GM12878 (cell line): ENCODE data around the gene GUCY1B1. TPM values are rescaled to one million over a fixed set of nuclear protein-coding genes. Genes with fewer than 3 reads are reported as not detected.

Experiments used
- ATAC-seq: fragments of 200-7000 bp; cut with Tn5 transposase; 3 replicates; pipeline ENCODE4 v1.9.1; 2020; ENCODE audit warnings: mild to moderate bottlenecking, moderate library complexity
- BruUV-seq: library from RNA; stranded (reverse); fragments of 400-500 nt; replicated peaks from 2 replicates; lab custom pipeline; 2021; lab: Mats Ljungman, UMichigan
- CTCF ChIA-PET: fragments of 300-600 bp; sonication (Branson Sonifier 250); formaldehyde crosslinking; extraction: SDS; loops from one replicate; lab custom pipeline; 2021; ENCODE audit warnings: inconsistent platforms; lab: Yijun Ruan, JAX
- POLR2A ChIA-PET: fragments of 350-600 bp; formaldehyde crosslinking; extraction: SDS; loops from one replicate; lab custom pipeline; 2021; ENCODE audit warnings: inconsistent platforms; lab: Charles Lee
- RAD21 ChIA-PET: fragments of 300-600 bp; sonication (Branson Sonifier 250); formaldehyde crosslinking; loops from one replicate; lab custom pipeline; 2023; ENCODE audit warnings: antibody characterized with exemption; ENCODE audit not compliant: unreplicated experiment; lab: Charles Lee
- SMC1A ChIA-PET: fragments of 300-600 bp; sonication (Branson Sonifier 250); formaldehyde crosslinking; loops from one replicate; lab custom pipeline; 2023; ENCODE audit not compliant: unreplicated experiment, uncharacterized antibody; lab: Charles Lee
- DNase-seq: peaks from one replicate; pipeline ENCODE4 v3.0.0-alpha.2; 2011; ENCODE audit warnings: low read depth, low spot score
- FAIRE-seq: peaks from 3 replicates; lab custom pipeline; 2011; peaks lifted over from hg19 to GRCh38; lab: Jason Lieb, UNC
- H2AFZ ChIP-seq: 2 replicates; pipeline ENCODE4 v1.6.0; 2011; ENCODE audit warnings: low read depth, low read length, control low read depth; ENCODE audit not compliant: control insufficient read depth
- H3K27ac ChIP-seq: 2 replicates; pipeline ENCODE4 v1.5.1; 2011; ENCODE audit warnings: control low read depth; ENCODE audit not compliant: control insufficient read depth, insufficient read depth
- H3K27me3 ChIP-seq, 2 experiments: replicated peaks in 1 of 2; 2 replicates each; pipeline versions ENCODE4 v1.6.0 to v1.6.1; 2011; ENCODE audit warnings: low read length in 1 of 2; ENCODE audit not compliant: control insufficient read depth in 2 of 2, insufficient read depth in 2 of 2
- H3K36me3 ChIP-seq, 2 experiments: 2 replicates each; pipeline ENCODE4 v1.5.1; 2011; ENCODE audit warnings: low read length in 1 of 2; ENCODE audit not compliant: control insufficient read depth in 2 of 2, insufficient read depth in 2 of 2
- H3K4me1 ChIP-seq: 2 replicates; pipeline ENCODE4 v1.6.1; 2011; ENCODE audit warnings: mild to moderate bottlenecking, low read length, moderate library complexity, mixed read lengths; ENCODE audit not compliant: control insufficient read depth, insufficient read depth
- H3K4me2 ChIP-seq: 2 replicates; pipeline ENCODE4 v1.6.0; 2011; ENCODE audit warnings: control low read depth; ENCODE audit not compliant: control insufficient read depth, insufficient read depth
- H3K4me3 ChIP-seq: fragments of 200-600 bp; sonication (generic); 2 replicates; pipeline ENCODE4 v1.5.1; 2016
- H3K79me2 ChIP-seq: 2 replicates; pipeline ENCODE4 v1.6.0; 2011; ENCODE audit warnings: low read length; ENCODE audit not compliant: control insufficient read depth, insufficient read depth
- H3K9ac ChIP-seq: 2 replicates; pipeline ENCODE4 v1.8.0; 2011; ENCODE audit warnings: low read length, control low read depth, mixed read lengths; ENCODE audit not compliant: control insufficient read depth, insufficient read depth
- H3K9me3 ChIP-seq: replicated peaks from 3 replicates; pipeline ENCODE4 v1.5.1; 2011; ENCODE audit warnings: mild to moderate bottlenecking, low read length; ENCODE audit not compliant: control insufficient read depth, insufficient read depth
- H4K20me1 ChIP-seq: 2 replicates; pipeline ENCODE4 v1.6.0; 2011; ENCODE audit not compliant: control insufficient read depth, insufficient read depth
- ESRRA ChIP-seq: IDR thresholded peaks from 2 replicates; pipeline ENCODE4 v1.6.1; 2012; ENCODE audit warnings: mild to moderate bottlenecking, low read length, improper control_type of control experiment
- MEF2B ChIP-seq: fragments of 450-650 bp; IDR thresholded peaks from 2 replicates; pipeline ENCODE4 v1.6.1; 2018; ENCODE audit warnings: mild to moderate bottlenecking, moderate library complexity; ENCODE audit not compliant: partially characterized antibody, poor library complexity, severe bottlenecking
- MTA3 ChIP-seq: IDR thresholded peaks from 2 replicates; pipeline ENCODE4 v1.6.1; 2012; ENCODE audit warnings: low read length, inconsistent platforms, borderline replicate concordance
- SUPT20H ChIP-seq: IDR thresholded peaks from 2 replicates; pipeline ENCODE4 v1.6.1; 2011; ENCODE audit warnings: low read depth, mild to moderate bottlenecking, low read length, moderate library complexity, borderline replicate concordance; ENCODE audit not compliant: control insufficient read depth
- TBL1XR1 ChIP-seq: IDR thresholded peaks from 2 replicates; pipeline ENCODE4 v1.6.1; 2012; ENCODE audit warnings: low read depth, low read length, improper control_type of control experiment
- ZNF24 ChIP-seq: fragments of 450-650 bp; IDR thresholded peaks from 2 replicates; pipeline ENCODE4 v1.6.1; 2017; ENCODE audit warnings: antibody characterized with exemption, mild to moderate bottlenecking
- ZNF622 ChIP-seq: fragments of 450-650 bp; IDR thresholded peaks from 2 replicates; pipeline ENCODE4 v1.6.1; 2017; ENCODE audit warnings: mild to moderate bottlenecking, inconsistent platforms
- in situ Hi-C: fragments of 300-500 bp; cut with MboI; formaldehyde crosslinking; loops from 9 replicates; pipeline ENCODE4 v1.14.3; 2018; ENCODE audit warnings: mixed read lengths
- intact Hi-C: fragments of 100-400 bp; cut with micrococcal nuclease; formaldehyde crosslinking; loops from one replicate; pipeline ENCODE4 v1.14.2; 2022; ENCODE audit not compliant: unreplicated experiment
- polyA plus RNA-seq, 11 experiments: library from polyadenylated mRNA; depleted of rRNA in 4 of 11; unstranded in 6 of 11; stranded (reverse) in 5 of 11; fragments of >200 nt; fragmentation: Nextera tagmentation in 4 of 11; fragmentation: Illumina TruSeq in 1 of 11; extraction: Ambion mirVana in 4 of 11; extraction: Trizol in 1 of 11; gene quantifications; 1 replicate in 1 of 11; 2 replicates in 10 of 11; pipeline versions ENCODE4 v1.2.1 to v1.2.3, GENCODE V29; 2011 to 2016; ENCODE audit warnings: inconsistent platforms in 2 of 11, missing spikeins in 2 of 11, low read depth in 1 of 11
- total RNA-seq, 4 experiments: library from RNA; depleted of rRNA in 3 of 4; stranded (reverse); fragments of >200 nt in 3 of 4; fragmentation: Illumina TruSeq in 1 of 4; extraction: Trizol in 1 of 4; gene quantifications; 2 replicates each; pipeline versions ENCODE4 v1.2.1 to v1.2.3, GENCODE V29; 2013 to 2021
- TF ChIP-seq, protein P1 (sequence below): IDR thresholded peaks from 2 replicates; pipeline ENCODE4 v1.6.1; 2012; ENCODE audit warnings: improper control_type of control experiment, low read depth, low read length; ENCODE audit not compliant: insufficient replicate concordance
- TF ChIP-seq, protein P2 (sequence below), 3 experiments: IDR thresholded peaks in 2 of 3; conservative IDR thresholded peaks in 1 of 3; 2 replicates each; pipeline ENCODE4 v1.5.1; 2011; ENCODE audit warnings: low read depth in 3 of 3, low read length in 3 of 3, mild to moderate bottlenecking in 3 of 3, control low read depth in 2 of 3, moderate library complexity in 2 of 3, inconsistent platforms in 1 of 3, mixed read lengths in 1 of 3; ENCODE audit not compliant: control insufficient read depth in 2 of 3, insufficient read depth in 1 of 3; ENCODE audit errors: extremely low read depth in 1 of 3

GUCY1B1 gene
- total and polyA plus RNA-seq, 10 of the 15 experiments (the other 5 are each of a cell fraction or from before 2014, with no cell fraction given), result 0.60 to 38.5 (median 1.4) TPM

DNA sequence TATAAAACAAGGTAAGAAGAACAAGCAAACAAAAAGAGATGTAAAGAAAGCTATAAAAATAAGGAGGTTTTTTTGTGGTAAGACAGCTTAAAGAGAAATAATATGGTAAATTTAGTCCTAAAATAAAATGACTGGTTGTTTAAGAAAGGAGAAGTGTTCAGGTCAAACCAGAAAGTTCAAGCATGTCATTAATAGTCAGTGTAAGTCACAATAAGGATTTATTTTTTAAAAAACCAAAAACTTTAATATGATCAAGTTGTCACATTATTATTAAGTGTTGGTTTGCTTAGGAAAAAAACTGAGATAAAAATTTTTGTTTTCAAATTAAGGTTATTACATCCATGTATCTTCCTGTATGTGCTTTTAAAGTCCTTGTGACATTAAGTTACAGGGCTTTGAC is 88.1 kb downstream of the GUCY1B1 start:
- no peak overlapping the region for H3K4me3 ChIP-seq
- no peak for FAIRE-seq
- no peaks in the 10 kb centered on the region for H4K20me1 ChIP-seq
- CTCF ChIA-PET, result no interaction called here
- intact Hi-C loops, result no loop called here
- no peak for DNase-seq
- no peaks in the 10 kb centered on the region for H3K27me3 ChIP-seq
- no peak overlapping the region for H3K4me2 ChIP-seq
- H3K9me3 ChIP-seq, result no peaks in the 10 kb centered on the region
- TF ChIP-seq, protein P1, sequence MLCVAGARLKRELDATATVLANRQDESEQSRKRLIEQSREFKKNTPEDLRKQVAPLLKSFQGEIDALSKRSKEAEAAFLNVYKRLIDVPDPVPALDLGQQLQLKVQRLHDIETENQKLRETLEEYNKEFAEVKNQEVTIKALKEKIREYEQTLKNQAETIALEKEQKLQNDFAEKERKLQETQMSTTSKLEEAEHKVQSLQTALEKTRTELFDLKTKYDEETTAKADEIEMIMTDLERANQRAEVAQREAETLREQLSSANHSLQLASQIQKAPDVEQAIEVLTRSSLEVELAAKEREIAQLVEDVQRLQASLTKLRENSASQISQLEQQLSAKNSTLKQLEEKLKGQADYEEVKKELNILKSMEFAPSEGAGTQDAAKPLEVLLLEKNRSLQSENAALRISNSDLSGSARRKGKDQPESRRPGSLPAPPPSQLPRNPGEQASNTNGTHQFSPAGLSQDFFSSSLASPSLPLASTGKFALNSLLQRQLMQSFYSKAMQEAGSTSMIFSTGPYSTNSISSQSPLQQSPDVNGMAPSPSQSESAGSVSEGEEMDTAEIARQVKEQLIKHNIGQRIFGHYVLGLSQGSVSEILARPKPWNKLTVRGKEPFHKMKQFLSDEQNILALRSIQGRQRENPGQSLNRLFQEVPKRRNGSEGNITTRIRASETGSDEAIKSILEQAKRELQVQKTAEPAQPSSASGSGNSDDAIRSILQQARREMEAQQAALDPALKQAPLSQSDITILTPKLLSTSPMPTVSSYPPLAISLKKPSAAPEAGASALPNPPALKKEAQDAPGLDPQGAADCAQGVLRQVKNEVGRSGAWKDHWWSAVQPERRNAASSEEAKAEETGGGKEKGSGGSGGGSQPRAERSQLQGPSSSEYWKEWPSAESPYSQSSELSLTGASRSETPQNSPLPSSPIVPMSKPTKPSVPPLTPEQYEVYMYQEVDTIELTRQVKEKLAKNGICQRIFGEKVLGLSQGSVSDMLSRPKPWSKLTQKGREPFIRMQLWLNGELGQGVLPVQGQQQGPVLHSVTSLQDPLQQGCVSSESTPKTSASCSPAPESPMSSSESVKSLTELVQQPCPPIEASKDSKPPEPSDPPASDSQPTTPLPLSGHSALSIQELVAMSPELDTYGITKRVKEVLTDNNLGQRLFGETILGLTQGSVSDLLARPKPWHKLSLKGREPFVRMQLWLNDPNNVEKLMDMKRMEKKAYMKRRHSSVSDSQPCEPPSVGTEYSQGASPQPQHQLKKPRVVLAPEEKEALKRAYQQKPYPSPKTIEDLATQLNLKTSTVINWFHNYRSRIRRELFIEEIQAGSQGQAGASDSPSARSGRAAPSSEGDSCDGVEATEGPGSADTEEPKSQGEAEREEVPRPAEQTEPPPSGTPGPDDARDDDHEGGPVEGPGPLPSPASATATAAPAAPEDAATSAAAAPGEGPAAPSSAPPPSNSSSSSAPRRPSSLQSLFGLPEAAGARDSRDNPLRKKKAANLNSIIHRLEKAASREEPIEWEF, result no peak
- no peak for TF ChIP-seq MTA3
- no peak for TF ChIP-seq TBL1XR1
- no peak for TF ChIP-seq SUPT20H
- TF ChIP-seq ZNF24, result no peak
- TF ChIP-seq ESRRA, result no peak
- no peak for TF ChIP-seq MEF2B
- TF ChIP-seq ZNF622, result no peak
- TF ChIP-seq, protein P2, sequence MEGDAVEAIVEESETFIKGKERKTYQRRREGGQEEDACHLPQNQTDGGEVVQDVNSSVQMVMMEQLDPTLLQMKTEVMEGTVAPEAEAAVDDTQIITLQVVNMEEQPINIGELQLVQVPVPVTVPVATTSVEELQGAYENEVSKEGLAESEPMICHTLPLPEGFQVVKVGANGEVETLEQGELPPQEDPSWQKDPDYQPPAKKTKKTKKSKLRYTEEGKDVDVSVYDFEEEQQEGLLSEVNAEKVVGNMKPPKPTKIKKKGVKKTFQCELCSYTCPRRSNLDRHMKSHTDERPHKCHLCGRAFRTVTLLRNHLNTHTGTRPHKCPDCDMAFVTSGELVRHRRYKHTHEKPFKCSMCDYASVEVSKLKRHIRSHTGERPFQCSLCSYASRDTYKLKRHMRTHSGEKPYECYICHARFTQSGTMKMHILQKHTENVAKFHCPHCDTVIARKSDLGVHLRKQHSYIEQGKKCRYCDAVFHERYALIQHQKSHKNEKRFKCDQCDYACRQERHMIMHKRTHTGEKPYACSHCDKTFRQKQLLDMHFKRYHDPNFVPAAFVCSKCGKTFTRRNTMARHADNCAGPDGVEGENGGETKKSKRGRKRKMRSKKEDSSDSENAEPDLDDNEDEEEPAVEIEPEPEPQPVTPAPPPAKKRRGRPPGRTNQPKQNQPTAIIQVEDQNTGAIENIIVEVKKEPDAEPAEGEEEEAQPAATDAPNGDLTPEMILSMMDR (IDR thresholded peaks at IDR 0.05 in 2 of 3, conservative IDR thresholded peaks at IDR 0.05 in 1 of 3; ENCODE audit: control insufficient read depth in 2 of 3, extremely low read depth in 1 of 3, insufficient read depth in 1 of 3, low read depth in 3 of 3, low read length in 3 of 3), result no peak
- TF ChIP-seq, all 136 proteins: peak for 0
- no peak for ATAC-seq
- H3K36me3 ChIP-seq, result no peaks in the 10 kb centered on the region
- no TSS peak for BruUV-seq
- H3K9ac ChIP-seq, result no peak overlapping the region
- H3K4me1 ChIP-seq, result no peaks in the 10 kb centered on the region
- H2AFZ ChIP-seq, result no peak overlapping the region
- ChIA-PET RAD21 (no interaction called here), POLR2A (no interaction called here), SMC1A (interaction anchor here (0.8 to 3.2 kb wide), 3 partner anchors 13 to 102 kb away, joined by 3 to 9 read pairs (median 3); partner anchors contain the start of gene ASIC5)
- in situ Hi-C loops, result no loop called here
- no peak overlapping the region for H3K27ac ChIP-seq
- no peaks in the 10 kb centered on the region for H3K79me2 ChIP-seq
